Endothelial cell of umbilical vein (primary cell): ENCODE measurements around the gene BICRA. TPM values are rescaled to one million over a fixed set of nuclear protein-coding genes. Genes with fewer than 3 reads are reported as not detected.

Experiments used
- BruUV-seq: library from RNA; stranded (reverse); fragments of 400-500 nt; replicated peaks from 2 replicates; lab custom pipeline; 2021; lab: Mats Ljungman, UMichigan
- CTCF ChIA-PET: fragments of 300-600, 350-600 bp; sonication (Branson Sonifier 250); formaldehyde crosslinking; loops from one replicate; lab custom pipeline; 2021; ENCODE audit warnings: antibody characterized with exemption, inconsistent platforms; lab: Charles Lee
- POLR2A ChIA-PET: fragments of 300-600, 350-600 bp; sonication (Branson Sonifier 250); formaldehyde crosslinking; loops from one replicate; lab custom pipeline; 2021; ENCODE audit warnings: antibody characterized with exemption, inconsistent platforms; lab: Charles Lee
- DNase-seq: peaks from one replicate; pipeline ENCODE4 v3.0.0-alpha.2; 2011; ENCODE audit warnings: low read depth, low spot score
- FAIRE-seq: peaks from 2 replicates; lab custom pipeline; 2011; peaks lifted over from hg19 to GRCh38; lab: Jason Lieb, UNC
- H2AFZ ChIP-seq: 2 replicates; pipeline ENCODE4 v1.6.0; 2012; ENCODE audit warnings: low read depth, low read length, control low read depth, inconsistent platforms
- H3K27ac ChIP-seq: 2 replicates; pipeline ENCODE4 v1.5.1; 2011; ENCODE audit warnings: low read depth, mild to moderate bottlenecking, control low read depth, low read length, moderate library complexity; ENCODE audit not compliant: insufficient read depth
- H3K27me3 ChIP-seq, 2 experiments: 2 replicates each; pipeline versions ENCODE4 v1.6.0 to v1.6.1; 2011; ENCODE audit warnings: low read length in 2 of 2, mixed read lengths in 1 of 2; ENCODE audit not compliant: control insufficient read depth in 2 of 2, insufficient read depth in 2 of 2
- H3K36me3 ChIP-seq, 2 experiments: 2 replicates in 1 of 2; 3 replicates in 1 of 2; pipeline ENCODE4 v1.5.1; 2011; ENCODE audit warnings: low read length in 2 of 2, mild to moderate bottlenecking in 1 of 2, moderate library complexity in 1 of 2; ENCODE audit not compliant: control insufficient read depth in 2 of 2, insufficient read depth in 2 of 2; ENCODE audit errors: extremely low read depth in 1 of 2
- H3K4me1 ChIP-seq: 3 replicates; pipeline ENCODE4 v1.5.1; 2011; ENCODE audit warnings: mild to moderate bottlenecking, low read length; ENCODE audit not compliant: control insufficient read depth, insufficient read depth; ENCODE audit errors: extremely low read depth
- H3K4me2 ChIP-seq: 2 replicates; pipeline ENCODE4 v1.6.1; 2011; ENCODE audit warnings: low read length, control low read depth, mixed read lengths; ENCODE audit not compliant: insufficient read depth
- H3K4me3 ChIP-seq, 3 experiments: fragments of 200-600 bp in 1 of 3; sonication (generic), shearing (Covaris generic) in 1 of 3; replicated peaks in 1 of 3; 2 replicates each; pipeline ENCODE4 v1.5.1; 2011 to 2016; ENCODE audit warnings: control low read depth in 3 of 3, low read length in 3 of 3, mild to moderate bottlenecking in 2 of 3, inconsistent platforms in 1 of 3, low read depth in 1 of 3, moderate library complexity in 1 of 3; ENCODE audit not compliant: insufficient read depth in 1 of 3
- H3K79me2 ChIP-seq: 2 replicates; pipeline ENCODE4 v1.6.0; 2012; ENCODE audit warnings: low read length, inconsistent platforms; ENCODE audit not compliant: control insufficient read depth, insufficient read depth
- H3K9ac ChIP-seq: replicated peaks from 2 replicates; pipeline ENCODE3; 2011; ENCODE audit warnings: low read length, control low read depth; ENCODE audit not compliant: insufficient read depth; ENCODE audit errors: extremely low read depth
- H3K9me1 ChIP-seq: replicated peaks from 3 replicates; pipeline ENCODE4 v1.6.0; 2011; ENCODE audit warnings: mild to moderate bottlenecking, low read length; ENCODE audit not compliant: control insufficient read depth, insufficient read depth; ENCODE audit errors: extremely low read depth
- H3K9me3 ChIP-seq: replicated peaks from 2 replicates; pipeline ENCODE4 v1.5.1; 2012; ENCODE audit warnings: low read length, inconsistent platforms; ENCODE audit not compliant: control insufficient read depth, insufficient read depth
- H4K20me1 ChIP-seq: replicated peaks from 2 replicates; pipeline ENCODE3; 2011; ENCODE audit warnings: mild to moderate bottlenecking, low read length; ENCODE audit not compliant: control insufficient read depth, insufficient read depth; ENCODE audit errors: extremely low read depth
- FOS ChIP-seq: IDR thresholded peaks from 2 replicates; pipeline ENCODE4 v1.6.1; 2011; ENCODE audit warnings: mild to moderate bottlenecking, low read length, moderate library complexity, borderline replicate concordance; ENCODE audit not compliant: insufficient read depth
- dilution Hi-C: fragments of 300-500 bp; cut with MboI; formaldehyde crosslinking; loops from one replicate; pipeline ENCODE4 v1.15.0; 2019; ENCODE audit warnings: low sequenced_read_pairs; ENCODE audit not compliant: extremely low pct_ligation_motif_present
- intact Hi-C: fragments of 100-400 bp; cut with micrococcal nuclease; formaldehyde crosslinking; loops from one replicate; pipeline ENCODE4 v1.10.0; 2022
- polyA plus RNA-seq, 4 experiments: library from polyadenylated mRNA; depleted of rRNA in 3 of 4; stranded (reverse) in 3 of 4; unstranded in 1 of 4; fragments of >200 nt; gene quantifications; 2 replicates each; pipeline versions ENCODE4 v1.2.1 to v1.2.3, GENCODE V29; 2011 to 2012; ENCODE audit warnings: missing spikeins in 1 of 4
- total RNA-seq: library from RNA; stranded (reverse); gene quantifications from 2 replicates; pipeline ENCODE4 v1.2.3, GENCODE V29; 2021
- TF ChIP-seq, protein P1 (sequence below), 2 donors: IDR thresholded peaks; 1 replicate in 1 of 2; 2 replicates in 1 of 2; pipeline ENCODE4 v1.5.1; 2011; ENCODE audit warnings: low read length in 2 of 2, mild to moderate bottlenecking in 2 of 2, moderate library complexity in 2 of 2, control low read depth in 1 of 2, inconsistent platforms in 1 of 2, low read depth in 1 of 2; ENCODE audit not compliant: insufficient read depth in 1 of 2; ENCODE audit errors: extremely low read depth in 1 of 2

Gene BICRA
- total and polyA plus RNA-seq, 2 donors (not counting 3 experiments of a cell fraction or from before 2014, with no cell fraction given), result 3.8 to 20.5 TPM

DNA sequence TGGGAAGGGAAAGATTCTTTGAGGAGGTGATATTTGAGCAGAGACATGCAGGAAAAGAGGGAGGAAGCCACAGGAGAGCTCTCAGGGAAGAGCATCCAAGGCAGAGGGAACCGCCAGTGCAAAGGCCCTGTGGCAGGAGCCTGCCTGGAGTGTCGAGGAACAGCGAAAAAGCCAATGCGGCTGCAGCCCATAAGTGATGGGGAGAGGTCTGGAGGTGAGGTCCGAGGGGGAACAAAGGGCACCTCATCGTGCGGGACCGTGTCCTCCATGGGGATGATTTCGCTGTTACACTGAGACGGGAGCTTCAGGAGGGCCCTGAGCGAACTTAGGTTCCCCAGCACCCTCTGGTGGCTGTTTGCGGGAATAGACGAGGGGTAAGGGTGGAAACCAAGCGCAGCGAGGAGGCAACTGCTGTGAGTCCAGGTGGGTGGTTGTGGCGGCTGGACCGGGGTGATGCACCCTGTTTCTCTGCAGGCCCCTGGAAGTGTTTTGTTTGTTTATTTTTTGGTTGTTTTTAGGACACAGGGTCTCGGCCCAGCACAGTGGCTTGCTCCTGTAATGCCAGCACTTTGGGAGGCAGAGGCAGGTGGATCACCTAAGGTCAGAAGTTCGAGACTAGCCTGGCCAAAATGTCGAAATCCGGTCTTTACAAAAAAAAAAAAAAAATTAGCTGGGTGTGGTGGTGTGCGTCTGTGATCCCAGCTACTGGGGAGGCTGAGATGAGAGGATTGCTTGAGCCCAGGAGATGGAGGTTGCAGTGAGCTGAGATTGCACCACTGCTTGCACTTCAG lies 98.4 kb downstream of the BICRA start:
- DNase-seq (peak; percentile 68), FAIRE-seq (peak; percentile 95)
- POLR2A ChIA-PET, result interaction anchor here (0.5 to 0.6 kb wide), 2 partner anchors 74 to 244 kb away, joined by 3 read pairs; no protein-coding TSS in a partner anchor
- Histone ChIP-seq H3K27ac (no peak overlapping the region), H3K36me3 (peaks cover 0 to 3% of the 10 kb centered on the region in 2 experiments), H3K79me2 (no peaks in the 10 kb centered on the region), H4K20me1 (no peaks in the 10 kb centered on the region), H2AFZ (no peak overlapping the region), H3K27me3 (no peaks in the 10 kb centered on the region), H3K4me2 (no peak overlapping the region), H3K4me1 (no peaks in the 10 kb centered on the region), H3K9me3 (no peaks in the 10 kb centered on the region), H3K4me3 (no peak overlapping the region), H3K9ac (no peak overlapping the region), H3K9me1 (no peaks in the 10 kb centered on the region)
- no TSS peak for BruUV-seq
- intact Hi-C loops (loop anchor here (1.0 to 5.0 kb wide), 3 partner anchors 271 to 425 kb away; no protein-coding TSS in a partner anchor), dilution Hi-C loops (no loop called here)
- no peak for TF ChIP-seq FOS
- TF ChIP-seq, protein P1, sequence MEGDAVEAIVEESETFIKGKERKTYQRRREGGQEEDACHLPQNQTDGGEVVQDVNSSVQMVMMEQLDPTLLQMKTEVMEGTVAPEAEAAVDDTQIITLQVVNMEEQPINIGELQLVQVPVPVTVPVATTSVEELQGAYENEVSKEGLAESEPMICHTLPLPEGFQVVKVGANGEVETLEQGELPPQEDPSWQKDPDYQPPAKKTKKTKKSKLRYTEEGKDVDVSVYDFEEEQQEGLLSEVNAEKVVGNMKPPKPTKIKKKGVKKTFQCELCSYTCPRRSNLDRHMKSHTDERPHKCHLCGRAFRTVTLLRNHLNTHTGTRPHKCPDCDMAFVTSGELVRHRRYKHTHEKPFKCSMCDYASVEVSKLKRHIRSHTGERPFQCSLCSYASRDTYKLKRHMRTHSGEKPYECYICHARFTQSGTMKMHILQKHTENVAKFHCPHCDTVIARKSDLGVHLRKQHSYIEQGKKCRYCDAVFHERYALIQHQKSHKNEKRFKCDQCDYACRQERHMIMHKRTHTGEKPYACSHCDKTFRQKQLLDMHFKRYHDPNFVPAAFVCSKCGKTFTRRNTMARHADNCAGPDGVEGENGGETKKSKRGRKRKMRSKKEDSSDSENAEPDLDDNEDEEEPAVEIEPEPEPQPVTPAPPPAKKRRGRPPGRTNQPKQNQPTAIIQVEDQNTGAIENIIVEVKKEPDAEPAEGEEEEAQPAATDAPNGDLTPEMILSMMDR (IDR thresholded peaks at IDR 0.05; ENCODE audit: extremely low read depth in 1 of 2, insufficient read depth in 1 of 2, low read depth in 1 of 2, low read length in 2 of 2), result peak; percentile 80 to 93
- CTCF ChIA-PET, result interaction anchor here (0.6 to 9.7 kb wide), 35 partner anchors 9 to 410 kb away, joined by 3 to 454 read pairs (median 5); partner anchors contain the start of genes KPTN, NAPA and NOP53
